ENCODE data around the gene SLC25A41. TPM values are rescaled to one million over a fixed set of nuclear protein-coding genes. Genes with fewer than 3 reads are reported as not detected.

Gene SLC25A41
- total RNA-seq, 2 donors from 2014 or later = 0.18 to 0.57 TPM

DNA sequence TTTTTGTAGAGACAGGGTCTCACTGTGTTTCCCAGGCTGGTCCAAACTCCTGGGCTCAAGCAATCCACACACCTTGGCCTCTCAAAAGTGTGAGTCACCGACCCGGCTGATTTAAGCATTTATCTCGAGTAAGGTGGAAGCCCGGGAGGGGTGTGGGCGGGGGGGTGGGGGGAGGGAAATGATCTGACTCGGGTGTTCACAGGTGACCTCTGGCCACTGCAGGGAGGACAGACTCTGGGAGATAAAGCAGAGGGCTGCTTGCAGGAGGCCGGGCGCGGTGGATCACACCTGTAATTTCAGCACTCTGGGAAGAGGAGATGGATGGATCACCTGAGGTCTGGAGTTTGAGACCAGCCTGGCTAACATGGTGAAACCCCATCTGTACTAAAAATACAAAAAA is 40.1 kb upstream of the SLC25A41 start:
- DNase-seq (ENCODE audit: low spot score) = no peak
- 77% methylated on average over 9 of the region's 9 CpGs for WGBS
- TF ChIP-seq POLR2A (IDR thresholded peaks at IDR 0.05) = no peak
- TF ChIP-seq, protein P1, sequence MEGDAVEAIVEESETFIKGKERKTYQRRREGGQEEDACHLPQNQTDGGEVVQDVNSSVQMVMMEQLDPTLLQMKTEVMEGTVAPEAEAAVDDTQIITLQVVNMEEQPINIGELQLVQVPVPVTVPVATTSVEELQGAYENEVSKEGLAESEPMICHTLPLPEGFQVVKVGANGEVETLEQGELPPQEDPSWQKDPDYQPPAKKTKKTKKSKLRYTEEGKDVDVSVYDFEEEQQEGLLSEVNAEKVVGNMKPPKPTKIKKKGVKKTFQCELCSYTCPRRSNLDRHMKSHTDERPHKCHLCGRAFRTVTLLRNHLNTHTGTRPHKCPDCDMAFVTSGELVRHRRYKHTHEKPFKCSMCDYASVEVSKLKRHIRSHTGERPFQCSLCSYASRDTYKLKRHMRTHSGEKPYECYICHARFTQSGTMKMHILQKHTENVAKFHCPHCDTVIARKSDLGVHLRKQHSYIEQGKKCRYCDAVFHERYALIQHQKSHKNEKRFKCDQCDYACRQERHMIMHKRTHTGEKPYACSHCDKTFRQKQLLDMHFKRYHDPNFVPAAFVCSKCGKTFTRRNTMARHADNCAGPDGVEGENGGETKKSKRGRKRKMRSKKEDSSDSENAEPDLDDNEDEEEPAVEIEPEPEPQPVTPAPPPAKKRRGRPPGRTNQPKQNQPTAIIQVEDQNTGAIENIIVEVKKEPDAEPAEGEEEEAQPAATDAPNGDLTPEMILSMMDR (IDR thresholded peaks at IDR 0.05) = no peak
- TF ChIP-seq POLR2AphosphoS5 (IDR thresholded peaks at IDR 0.05) = no peak
- H3K9me3 ChIP-seq = no peaks in the 10 kb centered on the region
- no peak overlapping the region for H3K27ac ChIP-seq
- no peak overlapping the region for H3K4me3 ChIP-seq
- H3K4me1 ChIP-seq (replicated peaks) = no peaks in the 10 kb centered on the region
- H3K27me3 ChIP-seq (replicated peaks; ENCODE audit: insufficient read depth) = peaks cover 14% of the 10 kb centered on the region
- intact Hi-C loops (cut with DNase I) = no loop called here
- H3K36me3 ChIP-seq = no peaks in the 10 kb centered on the region

DNA sequence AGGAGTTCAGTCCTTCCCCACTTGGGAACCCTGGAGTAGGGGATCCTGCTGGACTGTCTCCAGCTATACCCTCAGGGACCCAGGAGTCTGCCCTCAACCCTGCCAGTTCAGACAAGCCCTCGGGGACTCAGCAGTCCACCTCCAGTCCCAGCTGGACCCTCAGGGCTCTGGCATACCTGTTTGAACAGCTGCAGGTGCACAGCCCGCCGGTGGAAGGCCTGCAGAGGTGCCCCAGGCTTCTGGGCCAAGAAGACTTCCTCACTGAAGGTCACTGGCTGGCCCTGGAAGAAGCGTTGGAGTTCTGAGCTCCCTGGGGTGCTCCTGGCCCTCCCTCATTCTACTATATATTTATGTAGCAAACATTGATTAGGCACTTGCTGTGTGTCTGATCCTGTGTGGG is 39.1 kb upstream of the SLC25A41 start:
- intact Hi-C loops (cut with DNase I) = no loop called here
- WGBS = 64% methylated on average over 4 of the region's 4 CpGs
- H3K27ac ChIP-seq = no peak overlapping the region

DNA sequence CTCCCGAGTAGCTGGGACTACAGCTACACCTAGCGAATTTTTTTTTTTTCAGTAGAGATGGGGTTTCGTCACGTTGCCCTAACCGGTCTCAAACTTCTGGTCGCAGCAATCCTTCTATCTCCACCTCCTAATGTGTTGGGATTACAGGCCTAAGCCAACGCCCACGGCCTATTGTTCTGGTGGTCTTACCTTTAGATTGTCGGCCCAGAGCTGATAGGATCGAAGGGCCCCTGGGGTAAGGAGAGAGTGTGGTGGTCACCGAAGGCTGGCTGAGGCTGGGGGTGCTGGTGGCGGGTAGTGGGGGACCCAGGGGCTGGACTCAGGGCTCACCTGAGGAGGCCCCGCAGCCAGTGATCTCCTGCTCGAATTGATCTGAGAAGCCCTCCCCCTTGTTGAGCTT is 37.5 kb upstream of the SLC25A41 start:
- 86% methylated on average over 14 of the region's 14 CpGs for WGBS
- no peaks in the 10 kb centered on the region for H3K9me3 ChIP-seq
- H3K4me1 ChIP-seq (replicated peaks) = no peaks in the 10 kb centered on the region
- H3K27ac ChIP-seq = no peak overlapping the region
- DNase-seq (ENCODE audit: low spot score) = no peak
- no peaks in the 10 kb centered on the region for H3K36me3 ChIP-seq
- no peak overlapping the region for H3K4me3 ChIP-seq
- H3K27me3 ChIP-seq (replicated peaks; ENCODE audit: insufficient read depth) = peaks cover 7% of the 10 kb centered on the region
- intact Hi-C loops (cut with DNase I) = no loop called here
- no peak for TF ChIP-seq POLR2AphosphoS5 (IDR thresholded peaks at IDR 0.05)
- TF ChIP-seq, protein P1 (IDR thresholded peaks at IDR 0.05) = no peak
- no peak for TF ChIP-seq POLR2A (IDR thresholded peaks at IDR 0.05)

More for the DNA sequence above, 39.1 kb upstream of the SLC25A41 start:
- no peak for DNase-seq (ENCODE audit: low spot score)
- H3K9me3 ChIP-seq = no peaks in the 10 kb centered on the region
- TF ChIP-seq POLR2A (IDR thresholded peaks at IDR 0.05) = no peak
- TF ChIP-seq POLR2AphosphoS5 (IDR thresholded peaks at IDR 0.05) = no peak
- TF ChIP-seq, protein P1 (IDR thresholded peaks at IDR 0.05) = no peak
- H3K4me3 ChIP-seq = no peak overlapping the region
- H3K27me3 ChIP-seq (replicated peaks; ENCODE audit: insufficient read depth) = peaks cover 14% of the 10 kb centered on the region
- H3K36me3 ChIP-seq = no peaks in the 10 kb centered on the region
- H3K4me1 ChIP-seq (replicated peaks) = no peaks in the 10 kb centered on the region

DNA sequence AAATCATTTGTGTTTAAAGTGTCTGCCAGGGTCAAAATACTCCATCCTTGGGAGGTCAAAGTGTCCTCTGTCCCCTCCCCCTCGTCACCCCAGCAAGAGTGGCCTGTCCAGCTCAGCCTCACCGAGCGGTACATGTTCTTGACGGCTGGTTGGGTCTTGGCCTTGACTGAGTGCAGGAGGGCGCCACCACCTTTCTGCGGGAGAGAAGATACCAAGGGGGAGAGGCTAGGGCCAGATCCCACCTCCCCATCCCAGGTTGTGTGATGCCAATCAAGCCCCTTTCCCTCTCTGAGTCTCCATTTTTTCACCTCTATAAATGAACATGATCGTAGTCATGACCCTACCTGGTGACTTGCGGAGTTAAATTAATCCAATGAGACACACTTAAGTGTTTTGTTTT is 36.6 kb upstream of the SLC25A41 start:
- no peaks in the 10 kb centered on the region for H3K36me3 ChIP-seq
- H3K27me3 ChIP-seq (replicated peaks; ENCODE audit: insufficient read depth) = no peaks in the 10 kb centered on the region
- no peak overlapping the region for H3K27ac ChIP-seq
- H3K4me3 ChIP-seq = no peak overlapping the region
- no peak for DNase-seq (ENCODE audit: low spot score)
- TF ChIP-seq POLR2A (IDR thresholded peaks at IDR 0.05) = no peak
- TF ChIP-seq POLR2AphosphoS5 (IDR thresholded peaks at IDR 0.05) = no peak
- TF ChIP-seq, protein P1 (IDR thresholded peaks at IDR 0.05) = no peak
- intact Hi-C loops (cut with DNase I) = no loop called here
- no peaks in the 10 kb centered on the region for H3K9me3 ChIP-seq
- H3K4me1 ChIP-seq (replicated peaks) = no peaks in the 10 kb centered on the region
- WGBS = 70% methylated on average over 8 of the region's 8 CpGs

DNA sequence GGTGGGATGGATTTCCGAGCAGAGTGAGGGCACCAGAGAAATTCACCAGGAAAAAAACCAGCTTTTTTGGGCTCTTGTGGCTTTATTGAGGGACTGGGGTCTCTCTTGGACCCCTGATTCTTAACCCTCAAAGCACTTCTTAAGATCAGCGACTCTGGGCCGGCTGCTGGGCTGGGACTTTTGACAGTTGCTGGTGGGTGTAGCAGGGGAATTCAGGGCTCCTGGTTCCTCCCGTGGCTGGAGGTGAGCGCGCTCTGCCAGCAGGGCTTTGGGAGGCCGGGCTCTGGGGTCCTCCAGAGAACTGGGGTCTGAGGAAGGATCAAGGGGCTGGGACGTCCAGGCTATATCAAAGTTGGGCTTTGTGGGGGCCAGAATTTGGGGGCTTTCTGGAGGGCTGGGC is 33.8 kb upstream of the SLC25A41 start:
- H3K27me3 ChIP-seq (replicated peaks; ENCODE audit: insufficient read depth) = no peaks in the 10 kb centered on the region
- H3K27ac ChIP-seq = no peak overlapping the region
- no peak overlapping the region for H3K4me3 ChIP-seq
- no peak for DNase-seq (ENCODE audit: low spot score)
- H3K9me3 ChIP-seq = no peaks in the 10 kb centered on the region
- intact Hi-C loops (cut with DNase I) = no loop called here
- H3K36me3 ChIP-seq = no peaks in the 10 kb centered on the region
- H3K4me1 ChIP-seq (replicated peaks) = no peaks in the 10 kb centered on the region
- WGBS = 91% methylated on average over 8 of the region's 8 CpGs
- TF ChIP-seq POLR2A (IDR thresholded peaks at IDR 0.05) = no peak
- TF ChIP-seq POLR2AphosphoS5 (IDR thresholded peaks at IDR 0.05) = no peak
- TF ChIP-seq, protein P1 (IDR thresholded peaks at IDR 0.05) = no peak

Measured in prostate gland (tissue), 2 donors.